ENCODE data around the gene NDUFAF8.

NDUFAF8 gene

DNA sequence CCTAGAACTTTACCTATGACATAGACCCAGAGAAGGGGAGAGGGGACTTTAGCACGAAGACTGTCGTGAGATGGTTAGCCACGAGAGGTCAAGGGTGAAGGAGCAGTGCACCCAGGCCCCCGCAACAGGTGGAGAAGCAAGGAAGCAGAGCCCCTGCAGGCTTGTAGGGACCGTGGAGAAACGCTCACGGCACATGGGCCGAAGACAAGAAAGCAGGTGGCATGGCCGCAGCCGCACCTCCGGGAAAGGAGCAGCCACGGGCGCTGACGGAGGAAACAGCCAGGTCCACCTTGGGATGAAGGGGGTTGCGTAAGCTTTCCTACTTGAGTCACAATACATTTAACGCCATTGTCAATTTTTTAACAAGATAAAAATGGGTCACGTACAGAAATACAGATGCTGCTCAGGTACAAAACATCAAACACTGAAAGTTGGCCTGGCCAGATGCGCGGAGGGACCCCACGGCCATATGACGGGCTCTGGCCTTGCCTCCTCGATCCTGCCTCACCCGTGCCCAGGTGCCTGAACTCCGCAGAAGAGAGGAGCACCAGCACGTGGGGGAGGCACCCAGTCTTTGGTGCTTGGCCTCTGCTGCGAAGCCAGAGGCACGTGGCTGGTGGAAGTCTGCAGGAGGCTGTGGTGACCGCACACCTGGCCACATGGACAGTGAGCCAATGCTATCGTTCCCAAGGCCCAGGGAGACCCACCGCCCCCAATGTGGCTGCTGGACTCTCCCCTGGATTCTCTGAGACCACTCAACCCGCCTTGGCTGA lies 34.8 kb downstream of the NDUFAF8 start:
- Histone ChIP-seq H3K27me3 (replicated peaks in 2 of 5; ENCODE audit: control insufficient read depth in 4 of 5, insufficient read depth in 5 of 5, low read length in 4 of 5) (no peaks in the 10 kb centered on the region), H3K4me1 (ENCODE audit: control extremely low read depth in 1 of 4, control insufficient read depth in 4 of 4, insufficient read depth in 4 of 4, low read length in 3 of 4) (peaks cover 3 to 17% (median 12%) of the 10 kb centered on the region in 4 experiments), H3K9me3 (ENCODE audit: control extremely low read depth in 1 of 5, control insufficient read depth in 4 of 5, insufficient read depth in 2 of 5, low read depth in 1 of 5, low read length in 4 of 5) (no peaks in the 10 kb centered on the region), H3K36me3 (ENCODE audit: control insufficient read depth in 4 of 4, insufficient read depth in 4 of 4, low read length in 3 of 4) (peaks cover 11 to 81% (median 50%) of the 10 kb centered on the region in 4 experiments), H3K4me3 (ENCODE audit: control insufficient read depth in 1 of 7, extremely low read depth in 1 of 7, insufficient read depth in 4 of 7, low read depth in 2 of 7, low read length in 6 of 7) (no peak overlapping the region), H3K27ac (ENCODE audit: insufficient read depth in 1 of 2, low read depth in 1 of 2, low read length in 2 of 2, poor library complexity in 1 of 2, severe bottlenecking in 2 of 2) (no peak overlapping the region)
- ChIA-PET POLR2A (no interaction called here), CTCF (interaction anchor here (0.7 kb wide), 1 partner anchor 264 kb away, joined by 3 read pairs; no protein-coding TSS in a partner anchor)
- DNase-seq: no peak
- WGBS (ENCODE audit: insufficient coverage): 97% methylated on average over 29 of the region's 31 CpGs

DNA sequence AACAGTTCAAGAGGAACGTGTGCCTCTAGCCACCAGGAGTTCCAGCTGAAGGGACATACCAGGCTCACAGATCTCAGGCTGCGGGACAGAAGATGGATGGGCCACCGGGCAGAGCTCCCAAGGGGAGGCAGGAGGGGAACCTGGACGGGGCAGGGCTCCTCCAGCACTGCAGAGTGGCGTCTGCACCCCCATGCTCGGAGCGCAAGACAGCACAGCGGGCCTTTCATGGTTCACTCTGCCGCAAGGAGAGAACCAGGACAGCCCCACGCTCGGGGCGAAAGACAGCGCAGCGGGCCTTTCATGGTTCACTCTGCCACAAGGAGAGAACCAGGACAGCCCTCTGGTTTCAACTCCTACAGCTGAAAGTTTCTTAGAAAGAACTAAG lies 35.3 kb downstream of the NDUFAF8 start:
- H3K9me3 ChIP-seq (ENCODE audit: control extremely low read depth in 1 of 5, control insufficient read depth in 4 of 5, insufficient read depth in 2 of 5, low read depth in 1 of 5, low read length in 4 of 5): no peaks in the 10 kb centered on the region
- no peaks in the 10 kb centered on the region for H3K27me3 ChIP-seq (replicated peaks in 2 of 5; ENCODE audit: control insufficient read depth in 4 of 5, insufficient read depth in 5 of 5, low read length in 4 of 5)
- H3K4me1 ChIP-seq (ENCODE audit: control extremely low read depth in 1 of 4, control insufficient read depth in 4 of 4, insufficient read depth in 4 of 4, low read length in 3 of 4): peaks cover 3 to 17% (median 12%) of the 10 kb centered on the region in 4 experiments
- H3K36me3 ChIP-seq (ENCODE audit: control insufficient read depth in 4 of 4, insufficient read depth in 4 of 4, low read length in 3 of 4): peaks cover 6 to 83% (median 54%) of the 10 kb centered on the region in 4 experiments
- POLR2A ChIA-PET: no interaction called here
- CTCF ChIA-PET: interaction anchor here (0.7 kb wide), 1 partner anchor 263 kb away, joined by 3 read pairs; no protein-coding TSS in a partner anchor
- H3K27ac ChIP-seq (ENCODE audit: insufficient read depth in 1 of 2, low read depth in 1 of 2, low read length in 2 of 2, poor library complexity in 1 of 2, severe bottlenecking in 2 of 2): no peak overlapping the region
- H3K4me3 ChIP-seq (ENCODE audit: control insufficient read depth in 1 of 7, extremely low read depth in 1 of 7, insufficient read depth in 4 of 7, low read depth in 2 of 7, low read length in 6 of 7): no peak overlapping the region
- no peak for DNase-seq
- WGBS (ENCODE audit: insufficient coverage): 96% methylated on average over 14 of the region's 14 CpGs

DNA sequence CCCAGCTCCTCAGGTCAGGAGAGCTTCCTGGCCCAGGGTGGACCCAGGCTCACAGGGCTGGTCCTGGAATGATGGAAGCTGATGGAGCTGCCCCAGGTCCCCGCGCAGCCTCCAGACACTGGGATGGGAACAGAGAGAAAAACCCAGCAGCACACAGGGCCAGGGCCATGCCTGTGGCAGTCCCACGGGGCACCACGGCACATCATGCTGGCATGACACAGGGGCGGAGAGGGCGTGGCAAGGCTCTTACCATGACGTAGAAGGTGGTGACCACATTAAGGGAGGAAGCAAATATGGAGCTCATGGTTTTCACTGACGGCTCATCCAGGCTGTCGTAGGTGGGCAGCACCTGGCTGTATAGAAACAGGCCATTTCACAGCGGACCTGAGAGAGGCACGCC lies 37.7 kb downstream of the NDUFAF8 start:
- H3K36me3 ChIP-seq (ENCODE audit: control insufficient read depth in 4 of 4, insufficient read depth in 4 of 4, low read length in 3 of 4): peaks cover 4 to 85% (median 59%) of the 10 kb centered on the region in 4 experiments
- H3K9me3 ChIP-seq (ENCODE audit: control extremely low read depth in 1 of 5, control insufficient read depth in 4 of 5, insufficient read depth in 2 of 5, low read depth in 1 of 5, low read length in 4 of 5): no peaks in the 10 kb centered on the region
- no peak for DNase-seq
- ChIA-PET POLR2A (no interaction called here), CTCF (interaction anchor here (0.9 kb wide), 1 partner anchor 19 kb away, joined by 3 read pairs; no protein-coding TSS in a partner anchor)
- 98% methylated on average over 11 of the region's 11 CpGs for WGBS (ENCODE audit: insufficient coverage)
- H3K27me3 ChIP-seq (replicated peaks in 2 of 5; ENCODE audit: control insufficient read depth in 4 of 5, insufficient read depth in 5 of 5, low read length in 4 of 5): no peaks in the 10 kb centered on the region
- no peak overlapping the region for H3K27ac ChIP-seq (ENCODE audit: insufficient read depth in 1 of 2, low read depth in 1 of 2, low read length in 2 of 2, poor library complexity in 1 of 2, severe bottlenecking in 2 of 2)
- peaks cover 3 to 15% (median 10%) of the 10 kb centered on the region in 4 experiments for H3K4me1 ChIP-seq (ENCODE audit: control extremely low read depth in 1 of 4, control insufficient read depth in 4 of 4, insufficient read depth in 4 of 4, low read length in 3 of 4)
- H3K4me3 ChIP-seq (ENCODE audit: control insufficient read depth in 1 of 7, extremely low read depth in 1 of 7, insufficient read depth in 4 of 7, low read depth in 2 of 7, low read length in 6 of 7): no peak overlapping the region

DNA sequence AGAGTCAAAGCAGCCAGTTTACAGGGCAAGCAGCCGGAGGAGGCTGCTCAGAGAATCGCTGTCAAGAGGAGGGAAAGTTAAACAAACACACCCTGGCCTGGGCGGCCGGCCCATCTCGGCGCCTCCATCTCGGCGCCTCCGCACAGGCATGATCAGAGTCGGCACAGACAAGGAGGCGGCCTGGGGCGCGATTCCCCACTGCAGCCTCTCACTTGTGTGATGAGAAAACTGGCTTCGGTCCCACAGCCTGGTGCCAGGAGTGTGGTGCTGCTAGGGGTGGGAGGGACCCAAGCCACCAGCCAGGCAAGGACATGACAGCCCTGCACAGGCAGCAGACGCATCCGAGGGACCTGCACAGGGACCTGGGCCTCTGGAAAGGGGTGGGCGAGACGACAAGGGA lies 38.3 kb downstream of the NDUFAF8 start:
- Histone ChIP-seq H3K4me3 (ENCODE audit: control insufficient read depth in 1 of 7, extremely low read depth in 1 of 7, insufficient read depth in 4 of 7, low read depth in 2 of 7, low read length in 6 of 7) (no peak overlapping the region), H3K36me3 (ENCODE audit: control insufficient read depth in 4 of 4, insufficient read depth in 4 of 4, low read length in 3 of 4) (peaks cover 4 to 89% (median 66%) of the 10 kb centered on the region in 4 experiments), H3K4me1 (ENCODE audit: control extremely low read depth in 1 of 4, control insufficient read depth in 4 of 4, insufficient read depth in 4 of 4, low read length in 3 of 4) (peaks cover 3 to 13% (median 9%) of the 10 kb centered on the region in 4 experiments), H3K27me3 (replicated peaks in 2 of 5; ENCODE audit: control insufficient read depth in 4 of 5, insufficient read depth in 5 of 5, low read length in 4 of 5) (no peaks in the 10 kb centered on the region), H3K9me3 (ENCODE audit: control extremely low read depth in 1 of 5, control insufficient read depth in 4 of 5, insufficient read depth in 2 of 5, low read depth in 1 of 5, low read length in 4 of 5) (no peaks in the 10 kb centered on the region), H3K27ac (ENCODE audit: insufficient read depth in 1 of 2, low read depth in 1 of 2, low read length in 2 of 2, poor library complexity in 1 of 2, severe bottlenecking in 2 of 2) (no peak overlapping the region)
- DNase-seq: no peak
- ChIA-PET POLR2A (no interaction called here), CTCF (interaction anchor here (0.9 kb wide), 1 partner anchor 18 kb away, joined by 3 read pairs; no protein-coding TSS in a partner anchor)
- WGBS (ENCODE audit: insufficient coverage): 98% methylated on average over 14 of the region's 18 CpGs

DNA sequence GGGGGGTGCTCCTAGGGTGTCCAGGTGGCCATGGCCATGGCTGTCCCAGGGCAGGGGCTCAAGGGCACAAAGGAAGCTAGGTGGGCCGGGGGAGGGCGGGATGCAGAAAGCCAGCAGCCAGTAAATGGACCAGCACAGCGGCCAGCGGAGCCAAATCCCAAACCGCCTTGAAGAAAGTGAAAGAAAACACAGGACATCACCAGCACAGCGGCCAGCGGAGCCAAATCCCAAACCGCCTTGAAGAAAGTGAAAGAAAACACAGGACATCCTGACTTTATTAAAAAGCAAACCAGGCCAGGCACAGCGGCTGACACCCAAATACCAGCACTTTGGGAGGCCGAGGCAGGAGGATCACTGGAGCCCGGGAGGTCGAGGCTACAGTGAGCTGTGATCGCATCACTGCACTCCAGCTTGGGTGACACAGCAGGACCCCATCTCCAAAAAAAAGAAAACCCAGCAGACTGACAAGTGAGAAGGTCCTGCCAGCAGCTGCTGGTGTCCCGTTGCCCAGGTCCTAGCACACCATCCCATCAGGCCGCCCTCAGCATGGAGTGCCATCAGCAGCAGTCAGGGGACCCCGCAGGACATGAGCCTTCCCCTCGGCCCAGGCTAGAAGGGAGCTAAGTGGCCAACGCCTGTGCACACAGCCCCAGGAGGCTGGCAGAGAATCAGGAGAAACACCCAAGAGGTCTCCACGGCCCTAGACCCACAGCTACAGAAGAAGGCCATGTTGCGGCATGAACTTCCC lies 39.0 kb downstream of the NDUFAF8 start:
- ChIA-PET CTCF (interaction anchor here (1.0 to 1.5 kb wide), 2 partner anchors 13 to 207 kb away, joined by 4 to 5 read pairs; no protein-coding TSS in a partner anchor), POLR2A (no interaction called here)
- no peaks in the 10 kb centered on the region for H3K27me3 ChIP-seq (replicated peaks in 2 of 5; ENCODE audit: control insufficient read depth in 4 of 5, insufficient read depth in 5 of 5, low read length in 4 of 5)
- no peak for DNase-seq
- no peak overlapping the region for H3K4me3 ChIP-seq (ENCODE audit: control insufficient read depth in 1 of 7, extremely low read depth in 1 of 7, insufficient read depth in 4 of 7, low read depth in 2 of 7, low read length in 6 of 7)
- no peaks in the 10 kb centered on the region for H3K9me3 ChIP-seq (ENCODE audit: control extremely low read depth in 1 of 5, control insufficient read depth in 4 of 5, insufficient read depth in 2 of 5, low read depth in 1 of 5, low read length in 4 of 5)
- H3K4me1 ChIP-seq (ENCODE audit: control extremely low read depth in 1 of 4, control insufficient read depth in 4 of 4, insufficient read depth in 4 of 4, low read length in 3 of 4): peaks cover 0 to 6% (median 2%) of the 10 kb centered on the region in 4 experiments
- WGBS (ENCODE audit: insufficient coverage): 97% methylated on average over 19 of the region's 20 CpGs
- no peak overlapping the region for H3K27ac ChIP-seq (ENCODE audit: insufficient read depth in 1 of 2, low read depth in 1 of 2, low read length in 2 of 2, poor library complexity in 1 of 2, severe bottlenecking in 2 of 2)
- peaks cover 4 to 91% (median 72%) of the 10 kb centered on the region in 4 experiments for H3K36me3 ChIP-seq (ENCODE audit: control insufficient read depth in 4 of 4, insufficient read depth in 4 of 4, low read length in 3 of 4)

DNA sequence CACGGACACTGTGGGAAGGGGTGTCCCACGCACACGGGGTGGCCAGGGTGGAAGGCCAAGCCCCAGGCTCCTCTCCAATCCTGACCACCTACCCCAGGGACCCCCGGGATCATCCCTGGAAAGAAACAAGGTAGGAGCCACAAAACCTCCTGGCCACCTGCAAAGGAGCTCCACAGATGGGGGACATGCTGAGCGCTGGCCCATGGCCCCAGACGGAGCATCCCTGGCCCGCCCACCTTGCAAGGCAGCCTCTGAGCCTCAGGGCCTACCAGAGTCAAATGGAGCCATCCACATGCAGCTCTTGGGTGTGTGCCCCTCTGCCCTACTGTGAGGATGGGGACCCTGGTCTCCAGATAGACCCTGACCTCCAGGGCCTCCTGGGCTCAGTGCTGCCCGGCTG lies 39.7 kb downstream of the NDUFAF8 start:
- DNase-seq: no peak
- H3K4me3 ChIP-seq (ENCODE audit: control insufficient read depth in 1 of 7, extremely low read depth in 1 of 7, insufficient read depth in 4 of 7, low read depth in 2 of 7, low read length in 6 of 7): no peak overlapping the region
- POLR2A ChIA-PET: no interaction called here
- H3K27me3 ChIP-seq (replicated peaks in 2 of 5; ENCODE audit: control insufficient read depth in 4 of 5, insufficient read depth in 5 of 5, low read length in 4 of 5): no peaks in the 10 kb centered on the region
- no peaks in the 10 kb centered on the region for H3K9me3 ChIP-seq (ENCODE audit: control extremely low read depth in 1 of 5, control insufficient read depth in 4 of 5, insufficient read depth in 2 of 5, low read depth in 1 of 5, low read length in 4 of 5)
- H3K36me3 ChIP-seq (ENCODE audit: control insufficient read depth in 4 of 4, insufficient read depth in 4 of 4, low read length in 3 of 4): peaks cover 2 to 89% (median 71%) of the 10 kb centered on the region in 4 experiments
- 100% methylated on average over 8 of the region's 8 CpGs for WGBS (ENCODE audit: insufficient coverage)
- H3K27ac ChIP-seq (ENCODE audit: insufficient read depth in 1 of 2, low read depth in 1 of 2, low read length in 2 of 2, poor library complexity in 1 of 2, severe bottlenecking in 2 of 2): no peak overlapping the region
- H3K4me1 ChIP-seq (ENCODE audit: control extremely low read depth in 1 of 4, control insufficient read depth in 4 of 4, insufficient read depth in 4 of 4, low read length in 3 of 4): no peaks in the 10 kb centered on the region
- CTCF ChIA-PET: interaction anchor here (1.0 to 1.5 kb wide), 2 partner anchors 13 to 206 kb away, joined by 4 to 5 read pairs; no protein-coding TSS in a partner anchor
